CD4-positive, alpha-beta T cell (primary cell): ENCODE measurements around the gene GPR3. TPM values are rescaled to one million over a fixed set of nuclear protein-coding genes. Genes with fewer than 3 reads are reported as not detected.
A peak's percentile ranks its signal among the peaks of the same experiment; 100 is the strongest.

Experiments
- ATAC-seq: fragments of 200-7000 bp; cut with Tn5 transposase; one replicate; pipeline ENCODE4 v1.10.0; 2022; ENCODE audit warnings: mild to moderate bottlenecking; ENCODE audit not compliant: poor library complexity
- CTCF ChIA-PET: fragments of 350-600 bp; sonication (Branson Sonifier 250); formaldehyde crosslinking; loops from one replicate; lab custom pipeline; 2021; ENCODE audit warnings: antibody characterized with exemption, inconsistent platforms; lab: Charles Lee
- POLR2A ChIA-PET: fragments of 350-600 bp; sonication (Branson Sonifier 250); formaldehyde crosslinking; loops from one replicate; lab custom pipeline; 2021; ENCODE audit warnings: antibody characterized with exemption, inconsistent platforms; lab: Charles Lee
- DNase-seq, 14 experiments: peaks; one replicate each; pipeline ENCODE4 v3.0.0-alpha.2; 2013 to 2020; ENCODE audit warnings: mixed read lengths in 2 of 14
- H3K27ac ChIP-seq, 2 donors: one replicate each; pipeline versions ENCODE4 v1.5.1 to v1.7.0; 2013; ENCODE audit warnings: low read length in 2 of 2, low read depth in 1 of 2, mild to moderate bottlenecking in 1 of 2
- H3K27me3 ChIP-seq, 2 experiments: 1 replicate in 1 of 2; 2 replicates in 1 of 2; pipeline versions ENCODE4 v1.6.1 to v1.7.0; 2013; ENCODE audit warnings: low read length in 2 of 2, control low read depth in 1 of 2, mild to moderate bottlenecking in 1 of 2, moderate library complexity in 1 of 2; ENCODE audit not compliant: insufficient read depth in 2 of 2, control insufficient read depth in 1 of 2
- H3K36me3 ChIP-seq: one replicate; pipeline ENCODE4 v1.6.1; 2013; ENCODE audit warnings: low read length, control low read depth; ENCODE audit not compliant: insufficient read depth
- H3K4me1 ChIP-seq: one replicate; pipeline ENCODE4 v1.6.1; 2013; ENCODE audit warnings: low read length, control low read depth; ENCODE audit not compliant: insufficient read depth
- H3K4me3 ChIP-seq: one replicate; pipeline ENCODE4 v1.5.1; 2013; ENCODE audit warnings: mild to moderate bottlenecking, low read length, moderate library complexity
- H3K9me3 ChIP-seq, 2 experiments: 1 replicate in 1 of 2; 2 replicates in 1 of 2; pipeline versions ENCODE4 v1.6.1 to v1.7.0; 2013; ENCODE audit warnings: low read length in 2 of 2, mild to moderate bottlenecking in 2 of 2, control low read depth in 1 of 2, moderate library complexity in 1 of 2; ENCODE audit not compliant: control insufficient read depth in 1 of 2, insufficient read depth in 1 of 2
- H3K27ac Mint-ChIP-seq: one replicate; pipeline ENCODE4 v1.8.0; 2020; ENCODE audit warnings: mixed read lengths
- H3K27me3 Mint-ChIP-seq: one replicate; pipeline ENCODE4 v1.8.0; 2021; ENCODE audit warnings: mixed read lengths
- H3K36me3 Mint-ChIP-seq: one replicate; pipeline ENCODE4 v1.8.0; 2021; ENCODE audit warnings: low read depth, mixed read lengths
- H3K4me1 Mint-ChIP-seq: one replicate; pipeline ENCODE4 v1.8.0; 2021; ENCODE audit warnings: low read depth, mixed read lengths
- H3K4me3 Mint-ChIP-seq: one replicate; pipeline ENCODE4 v1.8.0; 2020; ENCODE audit warnings: mild to moderate bottlenecking, mixed read lengths
- H3K9me3 Mint-ChIP-seq: one replicate; pipeline ENCODE4 v1.8.0; 2020; ENCODE audit warnings: mixed read lengths
- intact Hi-C, 2 experiments: fragments of 100-400 bp; cut with DNase I in 1 of 2; cut with micrococcal nuclease in 1 of 2; formaldehyde crosslinking; loops; one replicate each; pipeline versions ENCODE4 v1.15.1 to v1.9.0; 2023 to 2025; cut with DNase I, micrococcal nuclease
- total RNA-seq, 174 experiments: library from RNA in 2 of 174; stranded (reverse) in 2 of 174; gene quantifications; one replicate each; pipeline ENCODE4 v1.2.3 and lab custom pipeline; 2021 to 2026
- TF ChIP-seq, protein P1 (sequence below): fragments of 200-600 bp; IDR thresholded peaks from one replicate; pipeline ENCODE4 v1.8.0; 2022; ENCODE audit warnings: antibody characterized with exemption, mild to moderate bottlenecking

The GPR3 gene
- total RNA-seq, 2 experiments from 2014 or later: 0.14 to 0.19 TPM

GRCh38 chr1:27393641-27394281 is 1.3 kb downstream of the GPR3 start:
- ChIA-PET POLR2A (no interaction called here), CTCF (interaction anchor here (1.4 to 5.8 kb wide), 3 partner anchors 37 to 94 kb away, joined by 4 to 125 read pairs (median 18); no protein-coding TSS in a partner anchor)
- Mint-ChIP-seq H3K27ac (no peak overlapping the region), H3K36me3 (no peaks in the 10 kb centered on the region), H3K27me3 (no peaks in the 10 kb centered on the region), H3K4me1 (peaks cover 23% of the 10 kb centered on the region), H3K9me3 (no peaks in the 10 kb centered on the region), H3K4me3 (no peak overlapping the region)
- Histone ChIP-seq H3K9me3 (no peaks in the 10 kb centered on the region), H3K27me3 (no peaks in the 10 kb centered on the region), H3K27ac (no peak overlapping the region), H3K4me3 (no peak overlapping the region), H3K4me1 (peaks cover 30% of the 10 kb centered on the region), H3K36me3 (no peaks in the 10 kb centered on the region)
- intact Hi-C loops: loop anchor here (2.0 to 5.0 kb wide), 5 partner anchors 29 to 291 kb away; no protein-coding TSS in a partner anchor
- DNase-seq (peak in 2 of 14 experiments; percentile 17 to 39), ATAC-seq (no peak)
- TF ChIP-seq, protein P1, sequence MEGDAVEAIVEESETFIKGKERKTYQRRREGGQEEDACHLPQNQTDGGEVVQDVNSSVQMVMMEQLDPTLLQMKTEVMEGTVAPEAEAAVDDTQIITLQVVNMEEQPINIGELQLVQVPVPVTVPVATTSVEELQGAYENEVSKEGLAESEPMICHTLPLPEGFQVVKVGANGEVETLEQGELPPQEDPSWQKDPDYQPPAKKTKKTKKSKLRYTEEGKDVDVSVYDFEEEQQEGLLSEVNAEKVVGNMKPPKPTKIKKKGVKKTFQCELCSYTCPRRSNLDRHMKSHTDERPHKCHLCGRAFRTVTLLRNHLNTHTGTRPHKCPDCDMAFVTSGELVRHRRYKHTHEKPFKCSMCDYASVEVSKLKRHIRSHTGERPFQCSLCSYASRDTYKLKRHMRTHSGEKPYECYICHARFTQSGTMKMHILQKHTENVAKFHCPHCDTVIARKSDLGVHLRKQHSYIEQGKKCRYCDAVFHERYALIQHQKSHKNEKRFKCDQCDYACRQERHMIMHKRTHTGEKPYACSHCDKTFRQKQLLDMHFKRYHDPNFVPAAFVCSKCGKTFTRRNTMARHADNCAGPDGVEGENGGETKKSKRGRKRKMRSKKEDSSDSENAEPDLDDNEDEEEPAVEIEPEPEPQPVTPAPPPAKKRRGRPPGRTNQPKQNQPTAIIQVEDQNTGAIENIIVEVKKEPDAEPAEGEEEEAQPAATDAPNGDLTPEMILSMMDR: no peak

DNA sequence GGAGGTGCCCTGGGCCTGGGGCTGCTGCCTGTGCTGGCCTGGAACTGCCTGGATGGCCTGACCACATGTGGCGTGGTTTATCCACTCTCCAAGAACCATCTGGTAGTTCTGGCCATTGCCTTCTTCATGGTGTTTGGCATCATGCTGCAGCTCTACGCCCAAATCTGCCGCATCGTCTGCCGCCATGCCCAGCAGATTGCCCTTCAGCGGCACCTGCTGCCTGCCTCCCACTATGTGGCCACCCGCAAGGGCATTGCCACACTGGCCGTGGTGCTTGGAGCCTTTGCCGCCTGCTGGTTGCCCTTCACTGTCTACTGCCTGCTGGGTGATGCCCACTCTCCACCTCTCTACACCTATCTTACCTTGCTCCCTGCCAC is 1.8 kb downstream of the GPR3 start:
- no peak for ATAC-seq
- Histone ChIP-seq H3K4me1 (peaks cover 30% of the 10 kb centered on the region), H3K4me3 (no peak overlapping the region), H3K27ac (no peak overlapping the region), H3K36me3 (no peaks in the 10 kb centered on the region), H3K27me3 (no peaks in the 10 kb centered on the region), H3K9me3 (no peaks in the 10 kb centered on the region)
- Mint-ChIP-seq H3K27me3 (no peaks in the 10 kb centered on the region), H3K4me3 (no peak overlapping the region), H3K36me3 (no peaks in the 10 kb centered on the region), H3K4me1 (peaks cover 23% of the 10 kb centered on the region), H3K9me3 (no peaks in the 10 kb centered on the region), H3K27ac (peak overlapping the region; percentile 1)
- CTCF ChIA-PET: interaction anchor here (0.6 to 5.8 kb wide), 9 partner anchors 37 to 268 kb away, joined by 3 to 125 read pairs (median 6); partner anchors contain the start of gene SYTL1
- intact Hi-C loops: loop anchor here (2.0 to 5.0 kb wide), 3 partner anchors 61 to 292 kb away; no protein-coding TSS in a partner anchor
- DNase-seq: peak in 1 of 14 experiments; percentile 37
- POLR2A ChIA-PET: interaction anchor here (0.6 to 1.7 kb wide), 2 partner anchors 25 to 94 kb away, joined by 3 to 12 read pairs; no protein-coding TSS in a partner anchor
- TF ChIP-seq, protein P1: no peak

GRCh38 chr1:27394925-27395324 is 2.5 kb downstream of the GPR3 start:
- ATAC-seq (no peak), DNase-seq (no peak)
- Mint-ChIP-seq H3K27me3 (no peaks in the 10 kb centered on the region), H3K4me3 (peak overlapping the region; percentile 62), H3K9me3 (no peaks in the 10 kb centered on the region), H3K36me3 (no peaks in the 10 kb centered on the region), H3K27ac (peak overlapping the region; percentile 44), H3K4me1 (peaks cover 23% of the 10 kb centered on the region)
- POLR2A ChIA-PET: interaction anchor here (0.6 to 1.7 kb wide), 5 partner anchors 25 to 330 kb away, joined by 3 to 12 read pairs (median 3); partner anchors contain the start of gene SLC9A1
- H3K4me3 ChIP-seq: no peak overlapping the region
- no peaks in the 10 kb centered on the region for H3K9me3 ChIP-seq
- CTCF ChIA-PET: interaction anchor here (0.6 to 5.8 kb wide), 17 partner anchors 26 to 268 kb away, joined by 3 to 125 read pairs (median 3); partner anchors contain the start of genes AHDC1, MAP3K6 and SYTL1
- peaks cover 30% of the 10 kb centered on the region for H3K4me1 ChIP-seq
- intact Hi-C loops: loop anchor here (1.0 to 5.0 kb wide), 8 partner anchors 38 to 353 kb away; no protein-coding TSS in a partner anchor
- H3K27me3 ChIP-seq: no peaks in the 10 kb centered on the region
- TF ChIP-seq, protein P1: no peak
- no peaks in the 10 kb centered on the region for H3K36me3 ChIP-seq
- no peak overlapping the region for H3K27ac ChIP-seq
